ENCODE data around the gene LACTB. TPM values are rescaled to one million over a fixed set of nuclear protein-coding genes. Genes with fewer than 3 reads are reported as not detected.

Gene LACTB
- total RNA-seq, 1 donor from 2014 or later, result 18.8 TPM

Other genes with a start within 250 kb of the LACTB start
- gene TPM1, start 79.1 kb upstream of the LACTB start, total RNA-seq, result 52.6 TPM
- gene RPS27L, start 35.6 kb downstream of the LACTB start, total RNA-seq, result 54.6 TPM
- gene RAB8B, start 67.7 kb downstream of the LACTB start, total RNA-seq, result 6.8 TPM
- gene APH1B, start 155.7 kb downstream of the LACTB start, total RNA-seq, result 3.3 TPM

All from left lobe of liver (tissue), 1 donor.